ENCODE measurements around the gene YWHAE. TPM values are rescaled to one million over a fixed set of nuclear protein-coding genes. Genes with fewer than 3 reads are reported as not detected.

Gene YWHAE
- total RNA-seq, 2 experiments from 2014 or later: 352 to 374 TPM

- Mint-ChIP-seq H3K27ac (peak overlapping the region; percentile 82), H3K4me1 (peaks cover 16% of the 10 kb centered on the region), H3K27me3 (no peaks in the 10 kb centered on the region), H3K9me3 (no peaks in the 10 kb centered on the region), H3K4me3 (peak overlapping the region; percentile 67), H3K36me3 (ENCODE audit: low read depth) (peaks cover 69% of the 10 kb centered on the region)
- ChIA-PET POLR2A (no interaction called here), CTCF (interaction anchor here (1.5 kb wide), 1 partner anchor 17 kb away, joined by 5 read pairs; no protein-coding TSS in a partner anchor)
- peak; percentile 32 for DNase-seq
Observed at GRCh38 chr17:1347589-1348323, 52.3 kb downstream of the YWHAE start.

GRCh38 chr17:1344521-1344920, 55.5 kb downstream of the YWHAE start:
- Mint-ChIP-seq H3K4me1 (peaks cover 14% of the 10 kb centered on the region), H3K4me3 (no peak overlapping the region), H3K27ac (no peak overlapping the region), H3K36me3 (ENCODE audit: low read depth) (peaks cover 42% of the 10 kb centered on the region), H3K27me3 (no peaks in the 10 kb centered on the region), H3K9me3 (no peaks in the 10 kb centered on the region)
- ChIA-PET POLR2A (no interaction called here), CTCF (interaction anchor here (1.8 kb wide), 1 partner anchor 21 kb away, joined by 5 read pairs; no protein-coding TSS in a partner anchor)
- DNase-seq: no peak

DNA sequence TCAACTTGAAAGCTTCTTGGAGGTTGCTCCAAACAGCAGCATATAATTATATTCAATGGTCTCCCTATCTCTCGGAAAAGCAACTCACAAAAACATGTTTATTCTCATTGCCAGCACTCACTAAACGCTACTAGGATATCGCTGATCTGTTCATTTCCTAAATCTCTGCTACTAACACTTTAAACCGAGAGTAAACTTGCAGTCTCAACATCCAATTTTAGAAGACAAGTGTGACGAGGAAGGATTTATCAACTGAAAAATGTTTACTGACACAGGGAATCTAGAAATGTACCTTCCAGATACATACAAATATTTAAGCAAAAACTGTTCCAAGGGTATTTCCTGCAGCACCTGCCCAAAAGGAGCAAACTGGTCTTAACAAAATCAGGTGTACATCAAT, 56.5 kb downstream of the YWHAE start:
- peaks cover 42% of the 10 kb centered on the region for H3K36me3 Mint-ChIP-seq (ENCODE audit: low read depth)
- H3K27me3 Mint-ChIP-seq: no peaks in the 10 kb centered on the region
- no peak overlapping the region for H3K4me3 Mint-ChIP-seq
- no peak overlapping the region for H3K27ac Mint-ChIP-seq
- no peaks in the 10 kb centered on the region for H3K9me3 Mint-ChIP-seq
- no peak for DNase-seq
- ChIA-PET CTCF (no interaction called here), POLR2A (no interaction called here)
- peaks cover 14% of the 10 kb centered on the region for H3K4me1 Mint-ChIP-seq

GRCh38 chr17:1340371-1340770, 59.7 kb downstream of the YWHAE start:
- no peaks in the 10 kb centered on the region for H3K9me3 Mint-ChIP-seq

DNA sequence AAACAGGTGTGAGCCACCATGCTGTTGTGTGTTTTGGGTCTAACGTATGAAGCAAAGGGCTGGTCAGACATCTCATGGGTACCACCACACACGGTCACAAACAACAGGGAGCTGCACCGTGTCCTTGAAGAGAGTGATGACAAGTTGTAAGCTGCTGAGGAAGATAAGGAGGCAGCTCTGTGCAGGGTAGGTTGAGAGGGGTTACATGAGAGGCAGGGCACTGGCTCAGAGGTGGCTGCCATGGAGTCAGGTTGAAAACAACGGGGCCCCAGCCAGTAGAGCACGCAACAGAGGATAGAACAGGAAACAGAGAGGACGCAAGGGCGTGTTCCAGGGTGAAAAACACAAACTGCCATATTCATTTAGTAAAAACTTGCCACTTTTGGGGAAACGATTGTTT, 68.3 kb downstream of the YWHAE start:
- POLR2A ChIA-PET: interaction anchor here (1.1 to 1.6 kb wide), 4 partner anchors 38 to 73 kb away, joined by 3 to 4 read pairs (median 3); no protein-coding TSS in a partner anchor
- Mint-ChIP-seq H3K9me3 (no peaks in the 10 kb centered on the region), H3K27ac (peak overlapping the region; percentile 56), H3K27me3 (peaks cover 3% of the 10 kb centered on the region), H3K4me1 (peaks cover 14% of the 10 kb centered on the region), H3K4me3 (no peak overlapping the region), H3K36me3 (ENCODE audit: low read depth) (no peaks in the 10 kb centered on the region)
- peak; percentile 58 for DNase-seq
- CTCF ChIA-PET: interaction anchor here (0.6 to 3.6 kb wide), 12 partner anchors 9 to 273 kb away, joined by 3 to 31 read pairs (median 8); partner anchors contain the start of gene INPP5K

More at GRCh38 chr17:1340371-1340770, 59.7 kb downstream of the YWHAE start:
- Mint-ChIP-seq H3K4me3 (no peak overlapping the region), H3K4me1 (peaks cover 2% of the 10 kb centered on the region), H3K27ac (no peak overlapping the region), H3K27me3 (no peaks in the 10 kb centered on the region), H3K36me3 (ENCODE audit: low read depth) (peaks cover 22% of the 10 kb centered on the region)
- no peak for DNase-seq
- ChIA-PET CTCF (interaction anchor here (0.9 to 2.8 kb wide), 4 partner anchors 8 to 176 kb away, joined by 3 to 13 read pairs (median 8); partner anchors contain the start of gene INPP5K), POLR2A (interaction anchor here (0.8 to 1.2 kb wide), 2 partner anchors 18 to 22 kb away, joined by 3 read pairs; no protein-coding TSS in a partner anchor)

GRCh38 chr17:1329745-1330343, 70.2 kb downstream of the YWHAE start:
- H3K36me3 Mint-ChIP-seq (ENCODE audit: low read depth): no peaks in the 10 kb centered on the region
- no peak overlapping the region for H3K4me3 Mint-ChIP-seq
- no peaks in the 10 kb centered on the region for H3K9me3 Mint-ChIP-seq
- H3K27ac Mint-ChIP-seq: no peak overlapping the region
- CTCF ChIA-PET: interaction anchor here (1.2 to 3.6 kb wide), 2 partner anchors 61 to 71 kb away, joined by 3 to 31 read pairs; no protein-coding TSS in a partner anchor
- DNase-seq: no peak
- POLR2A ChIA-PET: no interaction called here
- H3K27me3 Mint-ChIP-seq: peaks cover 7% of the 10 kb centered on the region
- peaks cover 14% of the 10 kb centered on the region for H3K4me1 Mint-ChIP-seq

GRCh38 chr17:1328437-1328836, 71.6 kb downstream of the YWHAE start:
- POLR2A ChIA-PET: no interaction called here
- H3K27me3 Mint-ChIP-seq: peaks cover 10% of the 10 kb centered on the region
- H3K36me3 Mint-ChIP-seq (ENCODE audit: low read depth): no peaks in the 10 kb centered on the region
- H3K4me1 Mint-ChIP-seq: peaks cover 14% of the 10 kb centered on the region
- CTCF ChIA-PET: no interaction called here
- no peak for DNase-seq
- H3K27ac Mint-ChIP-seq: no peak overlapping the region
- no peaks in the 10 kb centered on the region for H3K9me3 Mint-ChIP-seq
- H3K4me3 Mint-ChIP-seq: no peak overlapping the region

GRCh38 chr17:1325766-1326165, 74.3 kb downstream of the YWHAE start:
- no peaks in the 10 kb centered on the region for H3K36me3 Mint-ChIP-seq (ENCODE audit: low read depth)
- no peak overlapping the region for H3K4me3 Mint-ChIP-seq
- no peaks in the 10 kb centered on the region for H3K4me1 Mint-ChIP-seq
- H3K27ac Mint-ChIP-seq: no peak overlapping the region
- H3K9me3 Mint-ChIP-seq: no peaks in the 10 kb centered on the region
- ChIA-PET CTCF (interaction anchor here (0.6 kb wide), 1 partner anchor 57 kb away, joined by 3 read pairs; no protein-coding TSS in a partner anchor), POLR2A (no interaction called here)
- H3K27me3 Mint-ChIP-seq: peaks cover 15% of the 10 kb centered on the region
- DNase-seq: no peak

DNA sequence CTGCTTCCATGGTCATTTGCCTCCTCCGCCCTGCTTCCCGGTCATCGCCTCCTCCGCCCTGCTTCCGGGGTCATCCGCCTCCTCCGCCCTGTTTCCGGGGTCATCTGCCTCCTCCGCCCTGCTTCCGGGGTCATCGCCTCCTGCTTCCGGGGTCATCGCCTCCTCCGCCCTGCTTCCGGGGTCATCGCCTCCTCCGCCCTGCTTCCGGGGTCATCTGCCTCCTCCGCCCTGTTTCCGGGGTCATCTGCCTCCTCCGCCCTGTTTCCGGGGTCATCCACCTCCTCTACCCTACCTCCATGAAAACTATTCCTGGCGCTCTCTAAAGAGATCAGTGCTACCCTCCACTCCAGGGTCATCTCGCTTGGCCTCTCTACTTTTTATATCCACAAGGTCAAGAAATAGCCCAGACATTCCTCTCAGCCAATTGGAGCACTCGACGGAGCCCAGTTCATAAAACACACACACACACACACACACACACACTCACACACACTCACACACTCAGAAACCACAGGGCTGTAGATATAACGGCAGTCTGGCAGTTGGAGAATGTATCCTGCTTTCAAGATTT, 75.7 kb downstream of the YWHAE start:
- peaks cover 17% of the 10 kb centered on the region for H3K27me3 Mint-ChIP-seq
- POLR2A ChIA-PET: no interaction called here

GRCh38 chr17:1323336-1323735, 76.7 kb downstream of the YWHAE start:
- ChIA-PET POLR2A (interaction anchor here (0.5 kb wide), 1 partner anchor 118 kb away, joined by 3 read pairs; no protein-coding TSS in a partner anchor), CTCF (no interaction called here)
- no peaks in the 10 kb centered on the region for H3K36me3 Mint-ChIP-seq (ENCODE audit: low read depth)
- H3K27ac Mint-ChIP-seq: no peak overlapping the region
- H3K27me3 Mint-ChIP-seq: peaks cover 17% of the 10 kb centered on the region
- no peak overlapping the region for H3K4me3 Mint-ChIP-seq
- H3K4me1 Mint-ChIP-seq: no peaks in the 10 kb centered on the region
- no peak for DNase-seq
- H3K9me3 Mint-ChIP-seq: no peaks in the 10 kb centered on the region

More for the DNA sequence above, 75.7 kb downstream of the YWHAE start:
- H3K4me3 Mint-ChIP-seq: no peak overlapping the region
- H3K9me3 Mint-ChIP-seq: no peaks in the 10 kb centered on the region
- no peak overlapping the region for H3K27ac Mint-ChIP-seq
- no peak for DNase-seq
- H3K4me1 Mint-ChIP-seq: no peaks in the 10 kb centered on the region
- CTCF ChIA-PET: interaction anchor here (0.6 kb wide), 2 partner anchors 8 to 229 kb away, joined by 3 to 4 read pairs; no protein-coding TSS in a partner anchor
- H3K36me3 Mint-ChIP-seq (ENCODE audit: low read depth): no peaks in the 10 kb centered on the region

- Mint-ChIP-seq H3K27me3 (peaks cover 17% of the 10 kb centered on the region), H3K9me3 (no peaks in the 10 kb centered on the region), H3K36me3 (ENCODE audit: low read depth) (no peaks in the 10 kb centered on the region), H3K4me1 (no peaks in the 10 kb centered on the region), H3K27ac (no peak overlapping the region), H3K4me3 (no peak overlapping the region)
- ChIA-PET CTCF (interaction anchor here (0.7 to 1.8 kb wide), 5 partner anchors 9 to 55 kb away, joined by 3 to 5 read pairs (median 3); no protein-coding TSS in a partner anchor), POLR2A (interaction anchor here (0.5 to 0.8 kb wide), 2 partner anchors 18 to 119 kb away, joined by 3 read pairs; no protein-coding TSS in a partner anchor)
- no peak for DNase-seq
Observed at GRCh38 chr17:1322480-1322879, 77.5 kb downstream of the YWHAE start.

DNA sequence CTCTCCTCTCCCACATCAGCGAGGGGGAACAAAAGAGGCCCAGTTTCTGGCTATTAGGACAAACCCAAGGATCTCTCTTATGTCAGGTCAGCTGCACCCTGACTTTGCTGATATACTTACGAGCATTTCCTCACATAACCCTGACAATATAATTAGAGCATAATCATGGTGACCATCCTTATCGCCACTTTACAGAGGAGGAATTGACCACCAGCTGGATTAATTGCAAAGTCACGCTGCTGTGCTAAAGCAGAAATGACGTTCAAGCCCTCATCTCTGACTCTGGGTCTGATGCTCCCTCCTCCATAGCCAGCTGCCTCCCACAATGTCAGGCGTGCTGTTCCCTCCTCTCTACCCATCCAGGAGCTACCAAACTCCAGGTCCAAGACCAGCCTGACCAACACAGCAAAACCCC, 78.0 kb downstream of the YWHAE start:
- Mint-ChIP-seq H3K27me3 (peaks cover 17% of the 10 kb centered on the region), H3K4me3 (no peak overlapping the region), H3K36me3 (ENCODE audit: low read depth) (no peaks in the 10 kb centered on the region), H3K4me1 (no peaks in the 10 kb centered on the region), H3K9me3 (no peaks in the 10 kb centered on the region), H3K27ac (no peak overlapping the region)
- no peak for DNase-seq
- POLR2A ChIA-PET: interaction anchor here (0.8 kb wide), 1 partner anchor 19 kb away, joined by 3 read pairs; no protein-coding TSS in a partner anchor
- CTCF ChIA-PET: interaction anchor here (0.6 to 1.8 kb wide), 6 partner anchors 9 to 55 kb away, joined by 3 to 5 read pairs (median 3); no protein-coding TSS in a partner anchor
